CD4-positive, alpha-beta memory T cell (primary cell): ENCODE measurements around the gene HTR3A. TPM values are rescaled to one million over a fixed set of nuclear protein-coding genes. Genes with fewer than 3 reads are reported as not detected.
"Not testable (repeated sequence)": the region's sequence is repeated elsewhere in the genome, so short reads cannot be mapped to it uniquely, and the experiment has no call there.

ENCODE experiments used
- CTCF ChIA-PET: fragments of 350-600 bp; sonication (Branson Sonifier 250); formaldehyde crosslinking; loops from one replicate; lab custom pipeline; 2021; ENCODE audit warnings: inconsistent platforms; ENCODE audit not compliant: partially characterized antibody; lab: Charles Lee
- POLR2A ChIA-PET: fragments of 350-600 bp; sonication (Branson Sonifier 250); formaldehyde crosslinking; loops from one replicate; lab custom pipeline; 2021; ENCODE audit not compliant: partially characterized antibody; lab: Charles Lee
- DNase-seq, 5 donors: peaks; one replicate each; pipeline versions ENCODE4 v3.0.0 to v3.0.0-alpha.2; 2020 to 2022; ENCODE audit warnings: mixed read lengths in 1 of 5
- H3K27ac ChIP-seq: one replicate; pipeline ENCODE4 v1.7.0; 2013; ENCODE audit warnings: low read depth, low read length
- H3K27me3 ChIP-seq: 2 replicates; pipeline ENCODE4 v1.7.0; 2013; ENCODE audit warnings: mild to moderate bottlenecking, low read length, moderate library complexity; ENCODE audit not compliant: insufficient read depth
- H3K36me3 ChIP-seq: 2 replicates; pipeline ENCODE4 v1.7.0; 2013; ENCODE audit warnings: mild to moderate bottlenecking, low read length, moderate library complexity; ENCODE audit not compliant: insufficient read depth
- H3K4me1 ChIP-seq: 2 replicates; pipeline ENCODE4 v1.7.0; 2013; ENCODE audit warnings: mild to moderate bottlenecking, low read length, moderate library complexity; ENCODE audit not compliant: insufficient read depth
- H3K4me3 ChIP-seq, 2 donors: one replicate each; pipeline ENCODE4 v1.7.0; 2013; ENCODE audit warnings: low read length in 2 of 2, mild to moderate bottlenecking in 1 of 2
- H3K9me3 ChIP-seq, 2 donors: one replicate each; pipeline ENCODE4 v1.7.0; 2013; ENCODE audit warnings: low read length in 2 of 2, control low read depth in 1 of 2; ENCODE audit not compliant: control insufficient read depth in 1 of 2
- H3K27ac Mint-ChIP-seq, 7 donors: one replicate each; pipeline ENCODE4 v1.8.0; 2020 to 2021; ENCODE audit warnings: mixed read lengths in 7 of 7, mild to moderate bottlenecking in 6 of 7, inconsistent platforms in 3 of 7, moderate library complexity in 3 of 7
- H3K27me3 Mint-ChIP-seq, 2 donors: one replicate each; pipeline ENCODE4 v1.8.0; 2020 to 2021; ENCODE audit warnings: mixed read lengths in 2 of 2
- H3K36me3 Mint-ChIP-seq, 2 donors: one replicate each; pipeline ENCODE4 v1.8.0; 2020 to 2021; ENCODE audit warnings: mixed read lengths in 2 of 2, inconsistent platforms in 1 of 2, mild to moderate bottlenecking in 1 of 2
- H3K4me1 Mint-ChIP-seq, 4 donors: one replicate each; pipeline ENCODE4 v1.8.0; 2020 to 2021; ENCODE audit warnings: mixed read lengths in 4 of 4, mild to moderate bottlenecking in 1 of 4
- H3K4me3 Mint-ChIP-seq, 8 donors: one replicate each; pipeline ENCODE4 v1.8.0; 2020 to 2021; ENCODE audit warnings: mixed read lengths in 8 of 8, mild to moderate bottlenecking in 7 of 8, moderate library complexity in 6 of 8, inconsistent platforms in 3 of 8
- H3K9me3 Mint-ChIP-seq, 8 donors: one replicate each; pipeline ENCODE4 v1.8.0; 2020 to 2021; ENCODE audit warnings: mixed read lengths in 8 of 8, mild to moderate bottlenecking in 5 of 8, inconsistent platforms in 3 of 8, moderate library complexity in 1 of 8
- intact Hi-C: fragments of 100-400 bp; cut with micrococcal nuclease; formaldehyde crosslinking; loops from one replicate; pipeline ENCODE4 v1.15.1; 2023
- polyA plus RNA-seq, 2 donors: library from polyadenylated mRNA; unstranded; fragments of 300-500 nt; fragmentation: Illumina TruSeq; gene quantifications; one replicate each; pipeline ENCODE4 v1.2.3, GENCODE V29; 2021
- total RNA-seq, 2 experiments: library from RNA; stranded (reverse); gene quantifications; one replicate each; pipeline ENCODE4 v1.2.3, GENCODE V29; 2021

Gene HTR3A
- total RNA-seq (not detected), polyA plus RNA-seq (under 1 TPM in 1 of 2 donors, not detected in 1; 0.23 TPM)

- DNase-seq, result no peak
- no peak within 1 kb of the TSS for H3K27ac Mint-ChIP-seq
Measured at GRCh38 chr11:113974741-113975470, at the start of gene HTR3A. TSS of gene HTR3A (plus strand) at chr11:113975108. CDS start at chr11:113975326, 218 bp downstream.

GRCh38 chr11:113926273-113927197, 48.4 kb upstream of the HTR3A start:
- peaks cover 0 to 1% (median 0%) of the 10 kb centered on the region in 8 donors for H3K9me3 Mint-ChIP-seq
- no peak overlapping the region for H3K4me3 ChIP-seq
- H3K27me3 Mint-ChIP-seq, result peaks cover 6 to 10% of the 10 kb centered on the region in 2 donors
- H3K4me1 ChIP-seq, result no peaks in the 10 kb centered on the region
- intact Hi-C loops, result no loop called here
- no peak overlapping the region for H3K27ac ChIP-seq
- H3K4me1 Mint-ChIP-seq, result peaks cover 0 to 1% (median 0%) of the 10 kb centered on the region in 4 donors
- no peak overlapping the region for H3K27ac Mint-ChIP-seq
- no peak for DNase-seq
- ChIA-PET CTCF (no interaction called here), POLR2A (no interaction called here)
- no peaks in the 10 kb centered on the region for H3K36me3 ChIP-seq
- H3K27me3 ChIP-seq, result no peaks in the 10 kb centered on the region
- H3K4me3 Mint-ChIP-seq, result no peak overlapping the region
- H3K9me3 ChIP-seq, result no peaks in the 10 kb centered on the region
- H3K36me3 Mint-ChIP-seq, result no peaks in the 10 kb centered on the region

More at GRCh38 chr11:113974741-113975470, at the start of gene HTR3A:
- Histone ChIP-seq H3K27ac (no peak within 1 kb of the TSS), H3K36me3 (no peaks in the 10 kb centered on the region), H3K9me3 (no peaks in the 10 kb centered on the region), H3K4me1 (no peaks in the 10 kb centered on the region), H3K27me3 (no peaks in the 10 kb centered on the region), H3K4me3 (no peak within 1 kb of the TSS)
- intact Hi-C loops, result no loop called here
- Mint-ChIP-seq H3K4me3 (no peak within 1 kb of the TSS), H3K36me3 (no peaks in the 10 kb centered on the region), H3K9me3 (no peaks in the 10 kb centered on the region), H3K27me3 (peaks cover 7 to 10% of the 10 kb centered on the region in 2 donors), H3K4me1 (peaks cover 0 to 2% (median 0%) of the 10 kb centered on the region in 4 donors)
- POLR2A ChIA-PET, result no interaction called here
- CTCF ChIA-PET, result interaction anchor here (1.1 kb wide), 1 partner anchor 20 kb away, joined by 3 read pairs; no protein-coding TSS in a partner anchor

GRCh38 chr11:113928311-113928710, 46.6 kb upstream of the HTR3A start:
- Mint-ChIP-seq H3K4me3 (no peak overlapping the region), H3K27ac (no peak overlapping the region), H3K27me3 (peaks cover 10% of the 10 kb centered on the region in 2 donors), H3K4me1 (peaks cover 0 to 1% (median 0%) of the 10 kb centered on the region in 4 donors), H3K36me3 (no peaks in the 10 kb centered on the region), H3K9me3 (peaks cover 0 to 1% (median 0%) of the 10 kb centered on the region in 8 donors)
- H3K4me1 ChIP-seq, result no peaks in the 10 kb centered on the region
- no peak for DNase-seq
- no peaks in the 10 kb centered on the region for H3K9me3 ChIP-seq
- ChIA-PET POLR2A (no interaction called here), CTCF (no interaction called here)
- H3K36me3 ChIP-seq, result no peaks in the 10 kb centered on the region
- no peak overlapping the region for H3K27ac ChIP-seq
- H3K4me3 ChIP-seq, result no peak overlapping the region
- no peaks in the 10 kb centered on the region for H3K27me3 ChIP-seq
- intact Hi-C loops, result no loop called here

- ChIA-PET CTCF (no interaction called here), POLR2A (no interaction called here)
- Mint-ChIP-seq H3K9me3 (peaks cover 0 to 1% (median 0%) of the 10 kb centered on the region in 8 donors), H3K4me3 (no peak overlapping the region), H3K27ac (no peak overlapping the region), H3K27me3 (peaks cover 10% of the 10 kb centered on the region in 2 donors), H3K36me3 (no peaks in the 10 kb centered on the region), H3K4me1 (peaks cover 6 to 15% (median 11%) of the 10 kb centered on the region in 4 donors)
- Histone ChIP-seq H3K4me1 (no peaks in the 10 kb centered on the region), H3K27me3 (no peaks in the 10 kb centered on the region), H3K27ac (no peak overlapping the region), H3K36me3 (no peaks in the 10 kb centered on the region), H3K4me3 (no peak overlapping the region), H3K9me3 (no peaks in the 10 kb centered on the region)
- intact Hi-C loops, result no loop called here
- DNase-seq, result no peak
Measured at GRCh38 chr11:113932788-113933187, 42.1 kb upstream of the HTR3A start.

GRCh38 chr11:113934193-113934592, 40.7 kb upstream of the HTR3A start:
- H3K4me3 ChIP-seq, H3K4me3 Mint-ChIP-seq, H3K9me3 ChIP-seq, H3K36me3 Mint-ChIP-seq, H3K36me3 ChIP-seq, H3K27me3 ChIP-seq, H3K9me3 Mint-ChIP-seq, H3K4me1 ChIP-seq, intact Hi-C loops, H3K27ac Mint-ChIP-seq, POLR2A ChIA-PET, H3K27ac ChIP-seq, DNase-seq: not testable (repeated sequence)
- CTCF ChIA-PET, result interaction anchor here (0.6 to 0.8 kb wide), 2 partner anchors 20 to 1348 kb away, joined by 3 read pairs; no protein-coding TSS in a partner anchor
- Mint-ChIP-seq H3K27me3 (peaks cover 7 to 11% of the 10 kb centered on the region in 2 donors), H3K4me1 (peaks cover 6 to 15% (median 11%) of the 10 kb centered on the region in 4 donors)

- Mint-ChIP-seq H3K36me3 (peaks cover 0 to 5% of the 10 kb centered on the region in 2 donors), H3K4me3 (peak overlapping the region in 3 of 8 donors; percentile 5 to 55 (median 30)), H3K27me3 (peaks cover 7 to 11% of the 10 kb centered on the region in 2 donors), H3K27ac (peak overlapping the region in 2 of 7 donors; percentile 22 to 39), H3K9me3 (no peaks in the 10 kb centered on the region), H3K4me1 (peaks cover 6 to 15% (median 11%) of the 10 kb centered on the region in 4 donors)
- H3K4me1 ChIP-seq, result no peaks in the 10 kb centered on the region
- DNase-seq, result peak in 3 of 5 donors; percentile 9 to 45 (median 10)
- H3K27me3 ChIP-seq, result no peaks in the 10 kb centered on the region
- no peak overlapping the region for H3K27ac ChIP-seq
- POLR2A ChIA-PET, result no interaction called here
- no peaks in the 10 kb centered on the region for H3K9me3 ChIP-seq
- intact Hi-C loops, result no loop called here
- CTCF ChIA-PET, result interaction anchor here (0.8 kb wide), 1 partner anchor 20 kb away, joined by 3 read pairs; no protein-coding TSS in a partner anchor
- H3K36me3 ChIP-seq, result no peaks in the 10 kb centered on the region
- no peak overlapping the region for H3K4me3 ChIP-seq
Measured at GRCh38 chr11:113934761-113935160, 40.1 kb upstream of the HTR3A start.

GRCh38 chr11:113935858-113936257, 39.0 kb upstream of the HTR3A start:
- Histone ChIP-seq H3K27ac (no peak overlapping the region), H3K27me3 (no peaks in the 10 kb centered on the region), H3K9me3 (no peaks in the 10 kb centered on the region), H3K4me1 (no peaks in the 10 kb centered on the region), H3K4me3 (no peak overlapping the region), H3K36me3 (no peaks in the 10 kb centered on the region)
- POLR2A ChIA-PET, result no interaction called here
- peak overlapping the region in 2 of 7 donors; percentile 26 to 39 for H3K27ac Mint-ChIP-seq
- peaks cover 0 to 5% of the 10 kb centered on the region in 2 donors for H3K36me3 Mint-ChIP-seq
- no peaks in the 10 kb centered on the region for H3K9me3 Mint-ChIP-seq
- peaks cover 6 to 15% (median 11%) of the 10 kb centered on the region in 4 donors for H3K4me1 Mint-ChIP-seq
- no peak for DNase-seq
- CTCF ChIA-PET, result no interaction called here
- peak overlapping the region in 1 of 8 donors; percentile 4 for H3K4me3 Mint-ChIP-seq
- peaks cover 5 to 11% of the 10 kb centered on the region in 2 donors for H3K27me3 Mint-ChIP-seq
- intact Hi-C loops, result no loop called here
